ENCODE results near the gene SLC22A31.

Gene SLC22A31

DNA sequence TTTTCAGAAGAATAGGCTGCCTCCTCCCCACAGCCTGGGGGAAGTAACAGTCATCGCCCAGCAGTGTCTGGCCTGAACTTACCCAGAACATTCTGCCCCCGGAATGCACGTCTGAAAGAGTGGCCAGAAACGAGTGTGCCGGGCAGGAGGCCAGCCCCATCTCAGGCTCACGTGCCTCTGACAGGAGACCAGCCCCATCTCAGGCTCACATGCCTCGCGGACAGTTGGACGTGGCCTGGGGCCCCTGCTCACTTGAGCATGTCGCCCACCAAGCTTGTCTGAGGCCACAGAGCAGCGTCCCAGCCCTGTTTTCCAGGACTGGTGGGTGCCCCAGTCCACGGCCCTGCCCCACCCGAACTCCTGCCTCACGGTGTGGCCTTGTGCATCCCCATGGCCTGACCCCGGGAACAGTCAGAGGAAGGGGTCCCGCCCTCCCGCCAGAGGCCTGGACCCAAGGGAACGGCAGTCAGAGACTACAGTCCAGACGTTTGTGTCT is 45.1 kb downstream of the SLC22A31 start:
- TF ChIP-seq, protein P1, sequence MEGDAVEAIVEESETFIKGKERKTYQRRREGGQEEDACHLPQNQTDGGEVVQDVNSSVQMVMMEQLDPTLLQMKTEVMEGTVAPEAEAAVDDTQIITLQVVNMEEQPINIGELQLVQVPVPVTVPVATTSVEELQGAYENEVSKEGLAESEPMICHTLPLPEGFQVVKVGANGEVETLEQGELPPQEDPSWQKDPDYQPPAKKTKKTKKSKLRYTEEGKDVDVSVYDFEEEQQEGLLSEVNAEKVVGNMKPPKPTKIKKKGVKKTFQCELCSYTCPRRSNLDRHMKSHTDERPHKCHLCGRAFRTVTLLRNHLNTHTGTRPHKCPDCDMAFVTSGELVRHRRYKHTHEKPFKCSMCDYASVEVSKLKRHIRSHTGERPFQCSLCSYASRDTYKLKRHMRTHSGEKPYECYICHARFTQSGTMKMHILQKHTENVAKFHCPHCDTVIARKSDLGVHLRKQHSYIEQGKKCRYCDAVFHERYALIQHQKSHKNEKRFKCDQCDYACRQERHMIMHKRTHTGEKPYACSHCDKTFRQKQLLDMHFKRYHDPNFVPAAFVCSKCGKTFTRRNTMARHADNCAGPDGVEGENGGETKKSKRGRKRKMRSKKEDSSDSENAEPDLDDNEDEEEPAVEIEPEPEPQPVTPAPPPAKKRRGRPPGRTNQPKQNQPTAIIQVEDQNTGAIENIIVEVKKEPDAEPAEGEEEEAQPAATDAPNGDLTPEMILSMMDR (IDR thresholded peaks at IDR 0.05; ENCODE audit: low read depth, low read length, missing control alignments), result no peak
- no peak overlapping the region for H3K4me3 ChIP-seq (ENCODE audit: low read depth, low read length)
- DNase-seq (ENCODE audit: low read depth), result no peak

DNA sequence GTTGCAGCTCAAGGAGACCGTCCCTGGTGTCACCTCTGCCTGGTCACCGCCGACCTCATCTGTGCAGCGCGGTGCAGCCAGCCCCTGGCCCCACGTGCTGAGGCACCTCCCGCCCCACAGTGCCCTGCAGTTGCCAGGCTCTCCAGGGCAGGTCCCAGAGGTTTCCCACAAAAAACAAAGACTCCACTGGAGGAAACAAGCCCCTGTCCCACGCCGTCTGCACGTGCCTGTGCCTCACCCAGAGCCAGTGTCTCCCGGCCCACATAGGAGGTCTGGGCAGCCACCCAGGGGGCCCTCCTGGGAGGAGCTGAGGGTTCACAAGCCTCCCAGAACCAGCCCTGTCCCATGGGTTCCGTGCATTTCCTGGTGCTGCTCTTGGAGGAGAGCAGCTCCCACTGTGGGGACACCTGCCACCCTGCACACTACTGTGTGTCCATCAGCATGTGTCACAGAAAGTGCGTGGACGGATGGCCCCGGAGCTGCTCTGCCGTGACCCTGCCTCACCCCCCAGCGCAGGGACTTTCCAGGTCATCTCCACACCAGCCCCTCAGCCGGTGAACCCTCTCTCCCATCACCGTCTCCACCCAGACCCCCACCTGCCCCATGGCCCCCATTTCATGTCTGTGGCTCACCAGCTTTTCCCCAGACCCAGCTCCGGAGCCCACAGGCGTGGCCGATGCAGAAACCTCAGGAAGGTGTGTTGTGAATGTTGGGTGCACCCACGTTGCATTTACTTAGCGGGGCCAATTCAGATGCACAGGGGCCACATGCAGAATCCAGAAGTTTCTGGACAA is 45.8 kb downstream of the SLC22A31 start:
- H3K4me3 ChIP-seq (ENCODE audit: low read depth, low read length), result no peak overlapping the region
- DNase-seq (ENCODE audit: low read depth), result no peak
- TF ChIP-seq, protein P1 (IDR thresholded peaks at IDR 0.05; ENCODE audit: low read depth, low read length, missing control alignments), result no peak

DNA sequence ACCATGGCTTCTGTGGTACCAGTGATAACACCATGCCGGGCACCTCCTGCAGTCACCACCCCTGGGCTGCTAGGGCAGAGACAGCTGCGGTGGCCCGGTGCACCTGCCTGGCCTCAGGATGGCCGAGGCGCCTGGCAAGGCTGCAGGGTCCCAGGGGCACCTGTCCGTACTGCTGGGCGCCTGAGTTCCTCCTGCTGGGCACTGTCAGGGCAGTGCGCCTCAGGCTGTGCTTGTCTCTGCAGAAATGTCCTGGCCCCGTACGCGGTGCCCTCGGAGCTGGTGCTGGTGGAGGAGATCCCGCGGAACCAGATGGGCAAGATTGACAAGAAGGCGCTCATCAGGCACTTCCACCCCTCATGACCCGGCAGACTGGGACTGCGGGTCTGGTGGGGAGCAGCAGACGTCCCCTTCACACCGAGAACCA is 46.5 kb downstream of the SLC22A31 start:
- no peak for DNase-seq (ENCODE audit: low read depth)
- TF ChIP-seq, protein P1 (IDR thresholded peaks at IDR 0.05; ENCODE audit: low read depth, low read length, missing control alignments), result no peak
- no peak overlapping the region for H3K4me3 ChIP-seq (ENCODE audit: low read depth, low read length)

DNA sequence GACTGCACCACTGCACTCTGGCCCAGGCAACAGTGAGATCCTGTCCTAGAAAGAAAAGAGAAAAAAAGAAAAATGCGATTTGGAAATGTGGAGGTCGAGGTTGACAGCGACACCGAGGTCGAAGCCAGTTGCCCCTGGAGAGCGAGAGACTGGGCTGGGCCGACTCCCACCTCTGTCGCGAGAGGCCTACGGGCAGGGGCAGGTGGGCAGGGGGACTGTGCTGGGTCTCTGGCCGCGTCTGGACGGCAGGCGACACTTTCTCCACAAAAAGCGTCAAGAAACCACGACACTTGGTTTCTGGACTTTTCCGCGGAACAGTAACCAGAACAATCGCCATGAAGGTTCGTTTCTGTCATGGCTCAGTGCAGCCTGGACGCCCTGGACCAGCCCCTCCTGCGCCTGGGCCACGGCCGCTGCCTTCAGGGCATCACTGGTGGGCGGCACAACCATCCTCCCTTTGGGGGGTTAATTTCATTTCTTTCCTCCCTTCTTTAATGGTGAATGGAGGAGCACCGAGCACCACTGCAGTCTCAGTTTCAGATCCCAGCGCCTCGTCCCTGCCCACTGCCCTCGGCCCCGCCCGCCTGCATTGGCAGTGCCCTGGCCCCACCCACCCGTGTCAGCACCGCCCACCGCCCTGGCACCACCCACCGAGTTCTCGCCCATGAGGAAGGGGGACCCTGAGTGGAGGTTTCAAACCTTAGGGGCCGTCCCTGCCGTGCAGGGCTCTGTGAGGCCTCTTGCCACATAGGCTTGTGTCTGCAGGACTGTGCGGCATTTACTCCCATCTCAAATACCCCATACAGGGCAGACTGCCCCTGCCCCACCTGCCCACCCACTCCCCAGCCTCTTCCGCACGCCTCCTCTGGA is 47.3 kb downstream of the SLC22A31 start:
- TF ChIP-seq, protein P1 (IDR thresholded peaks at IDR 0.05; ENCODE audit: low read depth, low read length, missing control alignments), result no peak
- no peak for DNase-seq (ENCODE audit: low read depth)
- H3K4me3 ChIP-seq (ENCODE audit: low read depth, low read length), result no peak overlapping the region

DNA sequence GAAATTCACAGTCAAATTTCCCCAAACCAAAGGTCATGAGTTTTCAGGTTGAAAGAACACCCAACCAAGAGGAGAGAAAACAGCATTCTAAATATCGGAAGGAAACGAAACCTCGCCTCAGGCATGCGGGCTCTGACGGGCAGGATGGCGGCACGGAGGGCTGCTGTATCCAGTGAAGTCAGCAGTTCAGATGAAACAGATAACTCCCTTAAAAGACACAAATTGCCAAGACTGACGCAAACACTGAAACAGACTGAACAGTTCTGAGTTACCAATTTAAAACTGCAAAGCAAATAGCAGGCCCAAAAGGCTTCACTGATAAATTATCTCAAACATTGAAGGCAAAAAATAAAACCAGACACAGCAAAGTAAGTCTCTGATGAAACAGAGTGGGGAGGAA is 49.4 kb downstream of the SLC22A31 start:
- H3K4me3 ChIP-seq (ENCODE audit: low read depth, low read length), result no peak overlapping the region
- DNase-seq (ENCODE audit: low read depth), result no peak
- TF ChIP-seq, protein P1 (IDR thresholded peaks at IDR 0.05; ENCODE audit: low read depth, low read length, missing control alignments), result no peak

DNA sequence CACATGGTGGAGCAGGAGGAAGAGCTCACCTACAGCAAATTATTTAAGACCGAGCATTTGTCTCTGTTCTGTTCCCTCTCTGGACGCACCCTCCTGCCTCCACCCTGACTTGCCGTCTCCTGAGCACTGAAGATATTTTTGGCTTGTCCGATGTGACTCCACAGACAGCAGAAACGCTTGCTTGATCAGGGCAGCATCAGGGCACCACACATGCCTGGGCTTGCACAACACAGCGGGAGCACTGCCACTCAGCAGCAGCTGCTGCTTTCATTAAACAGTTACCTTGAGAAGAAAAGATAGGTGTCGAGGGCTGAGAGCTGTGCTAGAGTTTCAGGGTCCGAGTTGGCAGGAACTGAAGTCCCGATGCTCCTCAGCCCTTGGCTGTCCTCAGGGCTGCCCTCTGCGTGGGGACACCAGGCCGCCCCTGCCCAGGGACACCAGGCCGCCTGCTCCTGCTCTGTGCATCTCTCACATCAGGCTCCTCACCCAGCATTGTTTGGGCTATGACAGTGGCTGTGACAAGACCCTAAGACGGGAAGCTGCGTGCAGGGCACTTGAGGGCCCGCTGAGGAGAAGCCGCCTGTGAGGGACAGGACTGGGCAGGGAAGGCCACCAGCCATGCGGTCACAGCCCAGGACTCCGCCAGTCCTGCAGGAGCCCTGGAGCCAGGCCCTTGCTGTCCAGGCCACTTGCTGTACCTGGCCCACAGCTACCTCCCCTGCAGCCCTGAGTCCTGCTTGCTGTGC is 50.1 kb downstream of the SLC22A31 start:
- no peak for DNase-seq (ENCODE audit: low read depth)

More for the DNA sequence above, 50.1 kb downstream of the SLC22A31 start:
- no peak overlapping the region for H3K4me3 ChIP-seq (ENCODE audit: low read depth, low read length)
- TF ChIP-seq, protein P1 (IDR thresholded peaks at IDR 0.05; ENCODE audit: low read depth, low read length, missing control alignments), result no peak

All from GM12864 (cell line).